HG03159 (cell line): ENCODE results near the gene ELAPOR1.
"Not testable (repeated sequence)": the region's sequence is repeated elsewhere in the genome, so short reads cannot be mapped to it uniquely, and the experiment has no call there.

Source experiments
- ATAC-seq: cut with Tn5 transposase; IDR thresholded peaks from one replicate; pipeline ENCODE4 v1.9.1; 2021; ENCODE audit warnings: mild to moderate bottlenecking, moderate library complexity; ENCODE audit not compliant: unreplicated experiment

The ELAPOR1 gene

GRCh38 chr1:109134423-109134822, 20.5 kb downstream of the ELAPOR1 start:
- ATAC-seq: no peak

GRCh38 chr1:109135940-109136339, 22.0 kb downstream of the ELAPOR1 start:
- no peak for ATAC-seq

GRCh38 chr1:109136766-109137165, 22.9 kb downstream of the ELAPOR1 start:
- ATAC-seq: no peak

GRCh38 chr1:109137958-109138357, 24.0 kb downstream of the ELAPOR1 start:
- ATAC-seq: no peak

GRCh38 chr1:109138358-109138757, 24.4 kb downstream of the ELAPOR1 start:
- no peak for ATAC-seq

GRCh38 chr1:109140392-109140791, 26.5 kb downstream of the ELAPOR1 start:
- no peak for ATAC-seq

- no peak for ATAC-seq
Observed at GRCh38 chr1:109142260-109142659, 28.3 kb downstream of the ELAPOR1 start.

GRCh38 chr1:109142725-109143124, 28.8 kb downstream of the ELAPOR1 start:
- not testable (repeated sequence) for ATAC-seq

- ATAC-seq: no peak
Observed at GRCh38 chr1:109148987-109149561, 35.2 kb downstream of the ELAPOR1 start.

GRCh38 chr1:109149874-109150601, 36.1 kb downstream of the ELAPOR1 start:
- no peak for ATAC-seq

GRCh38 chr1:109151146-109151990, 37.5 kb downstream of the ELAPOR1 start:
- ATAC-seq: no peak

- ATAC-seq: no peak
Observed at GRCh38 chr1:109152196-109152595, 38.3 kb downstream of the ELAPOR1 start.

GRCh38 chr1:109156916-109157385, 43.0 kb downstream of the ELAPOR1 start:
- no peak for ATAC-seq

GRCh38 chr1:109158433-109158832, 44.5 kb downstream of the ELAPOR1 start:
- no peak for ATAC-seq

GRCh38 chr1:109159326-109159725, 45.4 kb downstream of the ELAPOR1 start:
- no peak for ATAC-seq

- ATAC-seq: no peak
Observed at GRCh38 chr1:109160071-109160840, 46.3 kb downstream of the ELAPOR1 start.

GRCh38 chr1:109161858-109162606, 48.1 kb downstream of the ELAPOR1 start:
- peak; percentile 63 for ATAC-seq

- no peak for ATAC-seq
Observed at GRCh38 chr1:109162626-109163025, 48.7 kb downstream of the ELAPOR1 start.

- no peak for ATAC-seq
Observed at GRCh38 chr1:109163551-109163950, 49.6 kb downstream of the ELAPOR1 start.
